Skeletal muscle satellite cell (primary cell): Measurements from ENCODE around the gene CDCP2.

Source experiments
- H3K27me3 ChIP-seq: 2 replicates; pipeline ENCODE4 v1.7.0; 2013; ENCODE audit warnings: low read length; ENCODE audit not compliant: control insufficient read depth, insufficient read depth
- H3K36me3 ChIP-seq: 2 replicates; pipeline ENCODE4 v1.7.0; 2013; ENCODE audit warnings: mild to moderate bottlenecking, control low read depth, low read length; ENCODE audit not compliant: insufficient read depth
- H3K4me1 ChIP-seq: 2 replicates; pipeline ENCODE4 v1.7.0; 2013; ENCODE audit warnings: low read length; ENCODE audit not compliant: control insufficient read depth, insufficient read depth
- H3K4me2 ChIP-seq: 2 replicates; pipeline ENCODE4 v1.7.0; 2013; ENCODE audit warnings: mild to moderate bottlenecking, low read length
- H3K4me3 ChIP-seq: 2 replicates; pipeline ENCODE4 v1.7.0; 2013; ENCODE audit warnings: low read length
- H3K9ac ChIP-seq: 2 replicates; pipeline ENCODE4 v1.7.0; 2013; ENCODE audit warnings: mild to moderate bottlenecking, low read depth, low read length, moderate library complexity
- H3K9me3 ChIP-seq: replicated peaks from 2 replicates; pipeline ENCODE4 v1.7.0; 2013; ENCODE audit warnings: mild to moderate bottlenecking, control low read depth, low read length

Gene CDCP2

DNA sequence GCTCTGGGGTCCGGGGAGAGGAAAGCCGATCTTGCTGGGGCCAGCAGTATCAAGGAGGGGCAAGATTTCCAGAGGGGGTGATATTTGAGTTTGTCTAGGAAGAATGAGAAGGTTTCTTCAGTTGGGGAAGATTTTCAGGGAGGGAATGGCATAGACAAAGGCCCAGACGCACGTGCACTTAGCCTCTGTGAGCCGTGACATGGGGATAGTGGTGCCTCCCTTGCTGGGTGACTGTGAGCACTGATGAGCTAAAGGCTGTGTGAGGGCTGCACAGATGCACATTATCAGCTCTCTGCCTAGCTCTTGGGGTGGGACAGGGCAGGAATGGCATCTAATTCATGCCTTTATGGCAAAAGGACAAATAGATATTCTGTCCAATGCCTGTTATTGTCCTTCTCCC lies 1.8 kb downstream of the CDCP2 start:
- H3K4me1 ChIP-seq, result peaks cover 11% of the 10 kb centered on the region
- H3K36me3 ChIP-seq, result no peaks in the 10 kb centered on the region
- no peak overlapping the region for H3K4me3 ChIP-seq
- no peak overlapping the region for H3K9ac ChIP-seq
- H3K4me2 ChIP-seq, result no peak overlapping the region
- H3K27me3 ChIP-seq, result no peaks in the 10 kb centered on the region
- no peaks in the 10 kb centered on the region for H3K9me3 ChIP-seq

DNA sequence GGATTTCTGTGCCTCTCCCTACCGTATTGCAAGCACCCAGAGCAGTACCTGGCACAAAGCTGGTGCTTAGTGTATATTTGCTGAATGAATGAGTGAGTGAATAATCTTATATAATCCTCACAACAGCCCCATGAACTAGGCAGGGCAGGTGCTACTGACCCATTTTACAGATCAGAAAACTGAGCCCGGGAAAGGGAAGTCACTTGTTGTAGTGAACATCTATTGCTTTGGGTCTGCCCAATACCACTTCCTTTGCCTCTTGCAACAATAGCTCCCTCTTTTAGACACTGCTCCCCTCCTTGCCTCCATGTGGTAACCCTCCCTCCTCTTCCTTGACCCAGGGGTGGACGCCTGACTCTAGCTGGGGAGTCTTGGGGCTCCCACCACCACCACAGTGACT lies 3.1 kb downstream of the CDCP2 start:
- Histone ChIP-seq H3K4me1 (peaks cover 11% of the 10 kb centered on the region), H3K4me3 (no peak overlapping the region), H3K9ac (no peak overlapping the region), H3K27me3 (no peaks in the 10 kb centered on the region), H3K9me3 (no peaks in the 10 kb centered on the region), H3K36me3 (no peaks in the 10 kb centered on the region), H3K4me2 (no peak overlapping the region)

DNA sequence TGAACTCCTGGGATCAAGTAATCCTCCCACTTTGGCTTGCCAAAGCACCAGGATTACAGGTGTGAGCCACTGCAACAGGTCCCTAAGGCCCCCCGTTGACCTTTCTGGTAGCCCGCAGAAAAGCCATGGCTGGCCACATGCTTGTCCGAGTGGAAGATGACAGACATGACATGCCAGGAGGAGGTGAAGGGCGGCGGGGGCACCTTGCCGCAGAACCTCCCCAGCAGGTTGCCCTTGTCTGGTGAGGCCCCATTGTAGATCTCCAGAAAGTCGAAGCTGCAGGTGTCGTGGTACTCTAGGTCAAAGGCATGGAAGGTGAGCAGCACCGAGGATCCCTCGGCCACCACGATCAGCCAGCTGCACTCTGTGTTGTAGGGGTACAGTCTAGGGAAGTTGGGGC lies 8.4 kb downstream of the CDCP2 start:
- Histone ChIP-seq H3K9me3 (no peaks in the 10 kb centered on the region), H3K36me3 (no peaks in the 10 kb centered on the region), H3K4me2 (no peak overlapping the region), H3K4me3 (no peak overlapping the region), H3K4me1 (no peaks in the 10 kb centered on the region), H3K9ac (no peak overlapping the region), H3K27me3 (peaks cover 6% of the 10 kb centered on the region)

DNA sequence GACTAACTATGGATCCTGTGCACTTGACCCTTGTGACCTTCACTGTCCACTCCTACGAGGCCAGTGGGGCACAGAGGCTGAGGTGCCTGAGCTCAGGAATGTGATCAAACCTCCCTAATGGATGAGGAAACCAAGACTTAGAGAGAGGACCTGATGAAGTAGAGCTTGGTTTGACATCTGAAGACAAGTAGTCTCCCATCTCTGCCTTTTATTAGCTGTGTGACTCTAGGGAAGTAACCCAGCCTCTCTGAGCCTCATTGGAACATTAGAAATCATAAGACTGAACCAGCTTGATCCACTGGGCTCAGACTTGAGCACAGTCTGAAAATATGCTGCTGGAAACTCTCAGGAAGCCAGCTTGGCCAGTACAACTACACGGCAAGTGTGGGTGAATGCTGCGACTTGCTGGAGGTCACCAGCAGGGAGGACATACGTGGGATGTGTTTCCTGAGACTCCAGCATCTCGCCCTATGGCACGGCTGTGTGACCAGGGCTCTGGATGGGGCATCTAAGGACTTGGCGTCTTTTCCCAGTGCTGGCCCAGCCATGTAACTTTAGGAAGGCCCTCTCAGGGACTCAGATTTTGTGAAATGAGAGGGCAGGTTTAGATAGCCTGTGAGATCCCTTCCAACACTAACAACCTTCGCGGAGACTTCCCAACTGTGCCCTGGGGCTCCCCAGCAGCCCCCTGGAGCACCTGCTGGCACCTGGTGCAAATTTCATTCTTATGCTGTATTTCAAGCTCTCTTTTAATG lies 10.5 kb downstream of the CDCP2 start:
- Histone ChIP-seq H3K4me1 (peaks cover 9% of the 10 kb centered on the region), H3K4me3 (no peak overlapping the region)

DNA sequence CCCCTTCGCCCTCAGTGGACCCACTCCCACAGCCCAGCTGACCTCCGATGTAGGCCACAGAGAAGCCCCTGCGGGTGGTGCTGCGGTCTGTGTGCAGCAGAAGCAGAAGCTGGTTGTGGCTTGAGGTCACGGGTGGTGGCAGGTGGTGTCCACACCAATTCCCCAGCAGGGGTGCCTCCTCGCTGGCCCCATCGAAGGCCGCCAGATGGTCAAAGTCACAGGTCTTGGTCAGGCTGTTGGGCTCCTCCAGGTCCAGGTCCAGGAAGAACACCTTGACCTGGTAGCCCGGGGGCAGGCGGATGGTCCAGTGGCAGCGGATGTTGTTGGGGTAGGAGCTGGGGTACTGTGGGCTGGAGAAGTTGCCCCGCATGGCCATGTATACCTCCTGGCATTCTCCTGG lies 13.1 kb downstream of the CDCP2 start:
- Histone ChIP-seq H3K4me3 (no peak overlapping the region), H3K9ac (no peak overlapping the region), H3K4me1 (peaks cover 33% of the 10 kb centered on the region), H3K27me3 (peaks cover 6% of the 10 kb centered on the region), H3K4me2 (no peak overlapping the region), H3K36me3 (no peaks in the 10 kb centered on the region), H3K9me3 (no peaks in the 10 kb centered on the region)

More for the DNA sequence above, 10.5 kb downstream of the CDCP2 start:
- Histone ChIP-seq H3K9me3 (no peaks in the 10 kb centered on the region), H3K4me2 (no peak overlapping the region), H3K9ac (no peak overlapping the region), H3K36me3 (no peaks in the 10 kb centered on the region), H3K27me3 (peaks cover 6% of the 10 kb centered on the region)

DNA sequence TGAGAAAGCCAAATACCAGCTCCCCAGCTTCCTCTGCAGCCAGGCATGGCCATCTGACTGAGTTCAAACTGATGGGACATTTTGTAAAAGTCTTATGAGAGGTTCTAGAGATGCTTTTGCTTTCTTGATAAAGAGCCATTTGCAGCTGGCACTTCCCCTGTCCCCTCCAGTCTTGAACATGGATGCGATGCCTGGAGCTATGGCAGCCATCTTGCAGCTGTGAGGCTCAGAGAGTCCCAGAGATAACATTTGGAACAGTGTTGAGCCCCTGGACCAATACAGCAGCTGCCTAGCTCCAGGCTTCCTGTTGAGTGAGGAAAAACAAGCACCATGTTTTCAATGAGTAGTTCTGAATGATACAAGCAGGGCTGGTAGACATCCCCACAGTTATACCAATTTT lies 13.8 kb downstream of the CDCP2 start:
- Histone ChIP-seq H3K9ac (no peak overlapping the region), H3K9me3 (no peaks in the 10 kb centered on the region), H3K4me2 (no peak overlapping the region), H3K36me3 (no peaks in the 10 kb centered on the region), H3K4me1 (peaks cover 33% of the 10 kb centered on the region), H3K27me3 (peaks cover 6% of the 10 kb centered on the region), H3K4me3 (no peak overlapping the region)

DNA sequence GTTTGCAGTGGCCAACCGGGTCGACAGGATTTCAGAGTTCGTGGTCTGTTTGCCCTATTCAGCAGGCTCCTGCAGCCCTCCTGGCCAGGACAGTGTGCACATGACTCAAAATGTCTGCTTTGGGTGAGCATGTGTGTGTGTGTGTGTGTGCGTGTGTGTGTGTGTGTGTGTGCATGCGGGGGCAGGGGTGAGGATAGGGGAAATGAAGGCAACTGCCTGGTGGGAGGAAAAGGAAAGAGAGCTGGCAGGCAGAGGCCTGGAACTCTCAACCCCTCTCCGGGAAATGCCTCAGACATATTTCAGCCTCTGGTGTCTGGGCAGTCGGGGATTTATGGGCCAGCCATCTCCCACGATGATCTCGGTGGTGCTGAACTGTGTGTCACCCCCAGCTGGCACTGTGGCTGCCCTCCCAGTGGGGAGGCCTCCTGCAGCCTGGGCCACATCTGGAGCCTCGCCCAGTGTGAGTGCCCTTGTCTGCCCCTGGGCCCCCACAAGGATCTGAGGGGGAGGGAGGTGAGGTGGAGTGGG lies 15.2 kb downstream of the CDCP2 start:
- no peaks in the 10 kb centered on the region for H3K9me3 ChIP-seq
- no peaks in the 10 kb centered on the region for H3K36me3 ChIP-seq
- peaks cover 6% of the 10 kb centered on the region for H3K27me3 ChIP-seq
- H3K9ac ChIP-seq, result peak overlapping the region; percentile 31
- no peak overlapping the region for H3K4me3 ChIP-seq
- H3K4me2 ChIP-seq, result no peak overlapping the region
- peaks cover 33% of the 10 kb centered on the region for H3K4me1 ChIP-seq

DNA sequence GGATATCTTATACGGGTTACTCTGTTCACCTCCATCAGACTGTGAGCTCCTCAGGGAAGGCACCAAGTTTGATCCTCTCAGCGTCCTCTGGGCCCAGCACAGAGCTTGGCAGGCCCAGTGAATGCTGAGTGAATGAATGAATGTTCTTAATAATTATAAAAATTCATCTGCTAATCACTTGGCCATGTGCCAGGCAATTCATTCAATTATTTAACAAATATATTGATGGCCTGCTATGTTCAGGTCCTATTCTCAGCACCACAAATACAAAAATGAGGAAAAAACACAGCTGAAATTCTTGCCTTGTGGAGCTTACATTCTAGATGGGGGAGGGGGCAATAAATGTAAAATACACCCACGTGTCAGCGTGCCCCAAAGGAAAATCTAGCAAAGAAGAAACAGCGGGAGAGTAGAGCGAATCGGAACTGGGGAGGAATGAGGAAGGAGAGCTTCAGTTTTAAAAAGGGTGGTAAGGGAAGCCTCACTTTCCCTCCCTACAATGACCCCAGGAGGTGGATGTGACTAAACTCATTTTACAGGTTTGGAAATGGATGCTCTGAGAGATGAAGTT lies 15.8 kb downstream of the CDCP2 start:
- Histone ChIP-seq H3K4me1 (peaks cover 33% of the 10 kb centered on the region), H3K36me3 (no peaks in the 10 kb centered on the region), H3K9ac (peak overlapping the region; percentile 31), H3K4me3 (no peak overlapping the region), H3K9me3 (no peaks in the 10 kb centered on the region), H3K27me3 (peaks cover 4% of the 10 kb centered on the region), H3K4me2 (no peak overlapping the region)

DNA sequence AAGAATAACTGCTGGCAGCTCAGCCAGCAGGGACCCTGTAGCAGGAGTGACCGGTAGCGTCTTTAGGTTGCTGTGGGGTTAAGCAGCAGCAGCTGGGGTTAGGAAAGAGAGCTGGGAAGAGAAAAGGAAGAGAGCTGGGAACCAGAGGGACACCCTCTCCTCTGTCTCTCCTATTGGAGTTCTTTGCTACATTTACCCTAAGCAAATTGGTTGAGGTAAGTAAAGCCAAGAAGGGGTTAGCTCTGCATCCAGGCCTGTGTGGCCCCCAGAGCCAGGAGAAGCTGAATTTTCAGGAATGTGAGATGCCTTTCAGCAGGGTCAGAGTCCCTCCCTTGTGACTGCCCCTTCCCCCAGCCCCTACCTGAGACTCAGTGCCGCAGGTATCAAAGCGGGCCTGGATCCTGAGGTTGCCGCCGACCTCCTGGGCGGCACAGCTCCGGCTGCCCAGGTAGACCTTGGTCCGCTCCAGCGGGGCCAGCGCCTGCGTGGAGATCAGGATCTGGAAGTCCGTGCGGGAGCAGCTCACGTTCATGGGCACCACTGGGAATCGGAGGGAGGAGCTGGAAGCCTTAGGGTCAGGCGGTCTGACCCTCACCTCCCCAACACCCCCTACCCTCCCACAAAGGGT lies 16.4 kb downstream of the CDCP2 start:
- Histone ChIP-seq H3K9me3 (no peaks in the 10 kb centered on the region), H3K27me3 (no peaks in the 10 kb centered on the region), H3K4me2 (no peak overlapping the region), H3K9ac (peak overlapping the region; percentile 46), H3K36me3 (no peaks in the 10 kb centered on the region), H3K4me3 (no peak overlapping the region), H3K4me1 (peaks cover 33% of the 10 kb centered on the region)

DNA sequence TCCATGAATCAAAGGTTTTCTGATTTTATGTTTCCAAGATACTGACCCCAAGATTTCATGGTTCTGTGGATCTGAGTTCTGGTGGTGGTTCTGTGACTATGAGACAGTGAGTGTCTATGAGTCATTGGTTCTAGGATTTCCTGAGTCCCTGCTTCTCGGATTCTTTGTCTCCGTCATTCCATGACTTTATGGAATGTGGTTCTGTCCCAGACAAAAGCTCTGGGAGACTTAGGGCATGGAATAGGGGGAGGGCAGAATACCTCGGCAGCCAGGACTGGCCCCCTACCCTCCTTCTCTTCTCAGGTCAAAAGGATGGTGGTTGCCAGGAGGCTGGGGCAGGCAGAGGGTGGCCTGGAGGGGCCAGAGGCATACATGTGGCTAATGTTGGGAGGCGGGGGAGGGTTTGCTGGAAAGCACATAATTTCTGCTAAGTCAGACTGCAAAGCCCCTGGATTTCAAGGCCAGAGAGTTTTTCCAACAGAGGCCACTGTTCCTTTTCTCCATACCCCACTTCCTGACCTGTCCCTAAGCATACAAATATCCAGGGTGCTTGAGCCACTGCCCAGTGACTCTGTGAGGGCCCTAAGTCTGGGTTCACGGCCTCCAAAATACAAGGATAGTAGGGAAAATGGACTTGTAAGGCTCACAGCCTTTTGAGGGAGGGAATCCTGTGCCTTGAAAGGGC lies 17.2 kb downstream of the CDCP2 start:
- no peak overlapping the region for H3K4me2 ChIP-seq
- H3K9me3 ChIP-seq, result no peaks in the 10 kb centered on the region
- peaks cover 33% of the 10 kb centered on the region for H3K4me1 ChIP-seq
- H3K9ac ChIP-seq, result peak overlapping the region; percentile 46
- H3K4me3 ChIP-seq, result no peak overlapping the region
- no peaks in the 10 kb centered on the region for H3K27me3 ChIP-seq
- H3K36me3 ChIP-seq, result no peaks in the 10 kb centered on the region

DNA sequence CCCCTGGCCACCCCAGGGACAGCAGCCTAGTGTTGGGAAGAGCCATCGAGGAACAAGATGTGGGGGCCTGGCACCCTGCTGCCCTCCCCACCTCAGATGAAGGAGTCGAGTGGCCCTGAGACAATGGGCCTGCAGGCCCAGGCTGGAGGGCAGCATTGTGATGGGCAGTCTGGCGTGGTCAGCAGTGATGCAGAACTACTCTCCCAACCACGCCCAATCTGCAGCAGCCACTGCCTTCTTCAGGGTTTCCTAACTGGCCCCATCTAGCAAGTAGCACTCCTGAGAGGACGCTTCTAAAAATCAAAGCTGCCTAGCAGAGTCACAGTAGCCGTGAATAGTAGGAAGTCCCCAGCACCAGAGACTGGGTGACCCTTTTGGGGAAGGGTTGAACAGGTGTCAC lies 18.5 kb downstream of the CDCP2 start:
- Histone ChIP-seq H3K4me2 (no peak overlapping the region), H3K27me3 (no peaks in the 10 kb centered on the region), H3K4me3 (no peak overlapping the region), H3K9ac (no peak overlapping the region), H3K4me1 (peaks cover 33% of the 10 kb centered on the region), H3K9me3 (no peaks in the 10 kb centered on the region), H3K36me3 (no peaks in the 10 kb centered on the region)
